HEK293T (cell line): ENCODE results near the gene PRSS23.
"Not testable (repeated sequence)": the region's sequence is repeated elsewhere in the genome, so short reads cannot be mapped to it uniquely, and the experiment has no call there.

Source experiments
- CTBP1 ChIP-seq: fragments of 450-650 bp; IDR thresholded peaks from 2 replicates; pipeline ENCODE4 v1.6.1; 2016; ENCODE audit warnings: borderline replicate concordance
- FOXM1 ChIP-seq: fragments of 450-650 bp; IDR thresholded peaks from 2 replicates; pipeline ENCODE4 v1.6.1; 2017; ENCODE audit warnings: mild to moderate bottlenecking, borderline replicate concordance
- TARDBP ChIP-seq: fragments of 450-650 bp; IDR thresholded peaks from 2 replicates; pipeline ENCODE4 v1.6.1; 2016
- ZNF384 ChIP-seq: fragments of 450-650 bp; IDR thresholded peaks from 2 replicates; pipeline ENCODE4 v1.6.1; 2016

DNA sequence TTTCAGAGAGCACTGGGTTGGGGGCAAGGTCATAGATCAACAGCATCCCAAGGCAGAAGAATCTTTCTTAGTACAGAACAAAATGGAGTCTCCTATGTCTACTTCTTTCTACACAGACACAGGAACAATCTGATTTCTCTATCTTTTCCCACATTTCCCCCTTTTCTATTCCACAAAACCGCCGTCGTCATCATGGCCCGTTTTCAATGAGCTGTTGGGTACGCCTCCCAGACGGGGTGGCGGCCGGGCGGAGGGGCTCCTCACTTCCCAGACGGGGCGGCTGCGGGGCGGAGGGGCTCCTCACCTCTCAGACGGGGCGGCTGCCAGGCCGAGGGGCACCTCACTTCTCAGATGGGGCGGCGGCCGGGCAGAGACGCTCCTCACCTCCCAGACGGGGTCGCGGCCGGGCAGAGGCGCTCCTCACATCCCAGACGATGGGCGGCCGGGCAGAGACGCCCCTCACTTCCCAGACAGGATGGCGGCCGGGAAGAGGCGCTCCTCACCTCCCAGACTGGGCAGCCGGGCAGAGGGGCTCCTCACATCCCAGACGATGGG lies 29.8 kb upstream of the PRSS23 start:
- TF ChIP-seq ZNF384, CTBP1, TARDBP, FOXM1: not testable (repeated sequence)
